NCI-H2196 treated with DMSO at 0.1 percent for 48 hours (cell line): ENCODE data around the gene COL3A1.

ENCODE experiments used
- DNase-seq: peaks from one replicate; lab custom pipeline; 2025; ENCODE audit not compliant: unreplicated experiment; lab: John Stamatoyannopoulos, UW

Gene COL3A1

GRCh38 chr2:188975497-188976102 is 1.4 kb downstream of the COL3A1 start:
- no peak for DNase-seq

- no peak for DNase-seq
Observed at GRCh38 chr2:188976545-188977268, 2.5 kb downstream of the COL3A1 start.

GRCh38 chr2:188977317-188977716 is 3.1 kb downstream of the COL3A1 start:
- DNase-seq: no peak

GRCh38 chr2:188978291-188979081 is 4.3 kb downstream of the COL3A1 start:
- DNase-seq: no peak

GRCh38 chr2:188979187-188980114 is 5.3 kb downstream of the COL3A1 start:
- DNase-seq: no peak

- no peak for DNase-seq
Observed at GRCh38 chr2:188983427-188984064, 9.4 kb downstream of the COL3A1 start.

- no peak for DNase-seq
Observed at GRCh38 chr2:188984065-188984491, 9.9 kb downstream of the COL3A1 start.

GRCh38 chr2:188984680-188985079 is 10.5 kb downstream of the COL3A1 start:
- no peak for DNase-seq

- DNase-seq: no peak
Observed at GRCh38 chr2:188986839-188987238, 12.7 kb downstream of the COL3A1 start.

GRCh38 chr2:188993247-188993646 is 19.1 kb downstream of the COL3A1 start:
- no peak for DNase-seq

- DNase-seq: no peak
Observed at GRCh38 chr2:188997263-188997662, 23.1 kb downstream of the COL3A1 start.

- DNase-seq: no peak
Observed at GRCh38 chr2:189000221-189000620, 26.0 kb downstream of the COL3A1 start.

GRCh38 chr2:189002079-189002478 is 27.9 kb downstream of the COL3A1 start:
- DNase-seq: no peak

GRCh38 chr2:189008555-189009262 is 34.5 kb downstream of the COL3A1 start:
- no peak for DNase-seq

- DNase-seq: no peak
Observed at GRCh38 chr2:189010536-189010935, 36.4 kb downstream of the COL3A1 start.

GRCh38 chr2:189012351-189012750 is 38.2 kb downstream of the COL3A1 start:
- no peak for DNase-seq

- DNase-seq: no peak
Observed at GRCh38 chr2:189013031-189013430, 38.9 kb downstream of the COL3A1 start.

- no peak for DNase-seq
Observed at GRCh38 chr2:189013671-189014448, 39.7 kb downstream of the COL3A1 start.
